ENCODE results near the gene BPIFB1. TPM values are rescaled to one million over a fixed set of nuclear protein-coding genes. Genes with fewer than 3 reads are reported as not detected.

BPIFB1 gene
- total and polyA plus RNA-seq, 9 of the 15 experiments (the other 6 are each of a cell fraction or from before 2014, with no cell fraction given) = not detected

- TF ChIP-seq ETS1 (conservative IDR thresholded peaks at IDR 0.05; ENCODE audit: control insufficient read depth, low read depth, low read length) = no peak
Observed at GRCh38 chr20:33308668-33309067, 25.7 kb downstream of the BPIFB1 start (continued).

- BruUV-seq (replicated peaks) = no TSS peak
- no peaks in the 10 kb centered on the region; the same call in 1 of the 2 replicates for H3K9me3 ChIP-seq (replicated peaks; ENCODE audit: control insufficient read depth, insufficient read depth, low read depth, low read length)
- no peak for ATAC-seq
- H3K4me2 ChIP-seq (ENCODE audit: insufficient read depth, low read length) = no peak overlapping the region
- no peaks in the 10 kb centered on the region for H3K9me1 ChIP-seq (ENCODE audit: control insufficient read depth, insufficient read depth, low read length)
- no peaks in the 10 kb centered on the region for H3K79me2 ChIP-seq (ENCODE audit: control insufficient read depth, insufficient read depth, low read length)
- ChIA-PET CTCF (ENCODE audit: low intra/inter-chr PET ratio) (no interaction called here), POLR2A (no interaction called here)
- WGBS (ENCODE audit: insufficient coverage, low coverage, missing lambda C conversion rate) = 0% methylated on average over 2 of the region's 2 CpGs
- in situ Hi-C loops (cut with MboI) (no loop called here), intact Hi-C loops (cut with micrococcal nuclease) (no loop called here)
- FAIRE-seq = no peak
- H3K27ac ChIP-seq (ENCODE audit: extremely low read depth, low read depth, low read length) = no peak overlapping the region
- no peaks in the 10 kb centered on the region for H3K36me3 ChIP-seq (ENCODE audit: control insufficient read depth, insufficient read depth, low read length)
- no peak overlapping the region for H3K4me3 ChIP-seq
- H2AFZ ChIP-seq (ENCODE audit: low read depth, low read length) = no peak overlapping the region
- TF ChIP-seq RFX7 (CRISPR knock-in tag; IDR thresholded peaks at IDR 0.05) (no peak), ZC3H4 (CRISPR knock-in tag; IDR thresholded peaks at IDR 0.05; ENCODE audit: borderline replicate concordance) (no peak), MNT (conservative IDR thresholded peaks at IDR 0.05) (no peak), ERF (CRISPR knock-in tag; IDR thresholded peaks at IDR 0.05) (no peak)
- DNase-seq (ENCODE audit: extremely low read depth in 1 of 4, low spot score in 3 of 4) = no peak
- H3K27me3 ChIP-seq (ENCODE audit: control insufficient read depth in 2 of 2, insufficient read depth in 2 of 2, low read length in 2 of 2) = peaks cover 9 to 31% of the 10 kb centered on the region in 2 experiments; a peak in 3 of 5 replicates
- peaks cover 7% of the 10 kb centered on the region; the same call in 1 of the 2 replicates for H4K20me1 ChIP-seq (replicated peaks; ENCODE audit: control insufficient read depth, insufficient read depth, low read length)
- no peaks in the 10 kb centered on the region for H3K4me1 ChIP-seq (replicated peaks in 1 of 2; ENCODE audit: control insufficient read depth in 2 of 2, insufficient read depth in 2 of 2, low read length in 2 of 2)
- no peak overlapping the region for H3K9ac ChIP-seq (ENCODE audit: insufficient read depth in 1 of 2, low read depth in 2 of 2, low read length in 2 of 2)
Observed at GRCh38 chr20:33309631-33310030, 26.6 kb downstream of the BPIFB1 start.

Data from K562 (cell line).